Mesodermal cell (in vitro differentiated cells): ENCODE results near the gene CAPNS1.
"Not testable (repeated sequence)": the region's sequence is repeated elsewhere in the genome, so short reads cannot be mapped to it uniquely, and the experiment has no call there.

Experiments
- H3K27ac ChIP-seq: 2 replicates; pipeline ENCODE4 v1.7.0; 2013; ENCODE audit warnings: mild to moderate bottlenecking, low read depth, low read length, moderate library complexity; ENCODE audit not compliant: severe bottlenecking
- H3K36me3 ChIP-seq: 2 replicates; pipeline ENCODE4 v1.7.1; 2013; ENCODE audit warnings: mild to moderate bottlenecking, low read length, moderate library complexity; ENCODE audit not compliant: control insufficient read depth, insufficient read depth
- H3K4me1 ChIP-seq: one replicate; pipeline ENCODE4 v1.7.1; 2013; ENCODE audit warnings: mild to moderate bottlenecking, low read length; ENCODE audit not compliant: insufficient read depth, control insufficient read depth, poor library complexity, severe bottlenecking
- H3K4me3 ChIP-seq: 2 replicates; pipeline ENCODE4 v1.7.0; 2013; ENCODE audit warnings: low read length, control low read depth, mild to moderate bottlenecking; ENCODE audit not compliant: insufficient read depth, poor library complexity, severe bottlenecking; ENCODE audit errors: extremely low read depth
- H3K9me3 ChIP-seq: 2 replicates; pipeline ENCODE4 v1.7.1; 2013; ENCODE audit warnings: mild to moderate bottlenecking, low read length, moderate library complexity; ENCODE audit not compliant: control insufficient read depth
- WGBS, 2 experiments: methylation state at CpG; one replicate each; pipeline ENCODE4 v1.1.5; 2013; ENCODE audit warnings: missing lambda C conversion rate in 2 of 2; ENCODE audit not compliant: insufficient coverage in 2 of 2; 5-methylcytosine and 5-hydroxymethylcytosine counted together

Gene CAPNS1

GRCh38 chr19:36114721-36115452, 25.0 kb upstream of the CAPNS1 start, which contains the start of gene POLR2I:
Gene POLR2I (minus strand): TSS chr19:36114875. CDS start chr19:36114856, 19 bp downstream.
- WGBS, 2 experiments = 0% methylated on average over 44 to 52 of the region's 60 CpGs
- H3K36me3 ChIP-seq = peaks cover 61% of the 10 kb centered on the region
- peak within 1 kb of the TSS; percentile 81 for H3K4me3 ChIP-seq
- peaks cover 8% of the 10 kb centered on the region for H3K4me1 ChIP-seq
- H3K9me3 ChIP-seq = no peaks in the 10 kb centered on the region
- H3K27ac ChIP-seq = peak within 1 kb of the TSS; percentile 76

GRCh38 chr19:36115453-36116343, 24.2 kb upstream of the CAPNS1 start, which contains the start of gene TBCB:
Gene TBCB (plus strand): TSS chr19:36115468. CDS start chr19:36115561, 93 bp downstream.
- 5 to 11% methylated on average over 32 to 40 of the region's 59 CpGs for WGBS, 2 experiments
- H3K4me1 ChIP-seq = peaks cover 8% of the 10 kb centered on the region
- peak within 1 kb of the TSS; percentile 81 for H3K4me3 ChIP-seq
- peaks cover 69% of the 10 kb centered on the region for H3K36me3 ChIP-seq
- peak within 1 kb of the TSS; percentile 76 for H3K27ac ChIP-seq
- no peaks in the 10 kb centered on the region for H3K9me3 ChIP-seq

GRCh38 chr19:36116344-36116637, 23.6 kb upstream of the CAPNS1 start:
- H3K36me3 ChIP-seq = peaks cover 71% of the 10 kb centered on the region
- H3K4me1 ChIP-seq = peaks cover 8% of the 10 kb centered on the region
- 100% methylated on average over 1 of the region's 1 CpG for WGBS, 2 experiments
- H3K27ac ChIP-seq = peak overlapping the region; percentile 76
- H3K4me3 ChIP-seq = peak overlapping the region; percentile 81
- no peaks in the 10 kb centered on the region for H3K9me3 ChIP-seq

GRCh38 chr19:36120092-36120983, 19.5 kb upstream of the CAPNS1 start:
- no peaks in the 10 kb centered on the region for H3K9me3 ChIP-seq
- WGBS, 2 experiments = 93 to 98% methylated on average over 13 to 24 of the region's 26 CpGs
- no peak overlapping the region for H3K27ac ChIP-seq
- H3K4me3 ChIP-seq = no peak overlapping the region
- peaks cover 85% of the 10 kb centered on the region for H3K36me3 ChIP-seq
- peaks cover 8% of the 10 kb centered on the region for H3K4me1 ChIP-seq

- H3K27ac ChIP-seq = no peak overlapping the region
- no peak overlapping the region for H3K4me3 ChIP-seq
- H3K36me3 ChIP-seq = peaks cover 91% of the 10 kb centered on the region
- 96 to 99% methylated on average over 17 to 18 of the region's 18 CpGs for WGBS, 2 experiments
- no peaks in the 10 kb centered on the region for H3K9me3 ChIP-seq
- H3K4me1 ChIP-seq = peaks cover 7% of the 10 kb centered on the region
Observed at GRCh38 chr19:36120984-36121358, 18.9 kb upstream of the CAPNS1 start.

- Histone ChIP-seq H3K4me3 (no peak overlapping the region), H3K9me3 (no peaks in the 10 kb centered on the region), H3K4me1 (peaks cover 1% of the 10 kb centered on the region), H3K27ac (no peak overlapping the region), H3K36me3 (peaks cover 87% of the 10 kb centered on the region)
- 93 to 95% methylated on average over 39 to 45 of the region's 49 CpGs for WGBS, 2 experiments
Observed at GRCh38 chr19:36121486-36122124, 18.3 kb upstream of the CAPNS1 start.

GRCh38 chr19:36125557-36125956, 14.3 kb upstream of the CAPNS1 start:
- Histone ChIP-seq H3K27ac (no peak overlapping the region), H3K4me1 (no peaks in the 10 kb centered on the region), H3K36me3 (peaks cover 49% of the 10 kb centered on the region), H3K9me3 (no peaks in the 10 kb centered on the region), H3K4me3 (no peak overlapping the region)
- WGBS, 2 experiments = 92 to 98% methylated on average over 7 to 9 of the region's 9 CpGs

- Histone ChIP-seq H3K27ac (peak overlapping the region; percentile 93), H3K36me3 (peaks cover 25% of the 10 kb centered on the region), H3K9me3 (no peaks in the 10 kb centered on the region), H3K4me1 (no peaks in the 10 kb centered on the region), H3K4me3 (peak overlapping the region; percentile 50)
- WGBS, 2 experiments = 20 to 34% methylated on average over 6 to 7 of the region's 10 CpGs
Observed at GRCh38 chr19:36128392-36128736, 11.5 kb upstream of the CAPNS1 start.

- H3K9me3 ChIP-seq, H3K4me3 ChIP-seq, H3K36me3 ChIP-seq, H3K4me1 ChIP-seq, H3K27ac ChIP-seq: not testable (repeated sequence)
- 90 to 92% methylated on average over 5 to 6 of the region's 6 CpGs for WGBS, 2 experiments
Observed at GRCh38 chr19:36131221-36131620, 8.6 kb upstream of the CAPNS1 start.

- H3K27ac ChIP-seq = not testable (repeated sequence)
- 90 to 100% methylated on average over 2 to 4 of the region's 4 CpGs for WGBS, 2 experiments
- H3K4me1 ChIP-seq = peaks cover 10% of the 10 kb centered on the region
Observed at GRCh38 chr19:36134867-36135266, 5.0 kb upstream of the CAPNS1 start.

More at GRCh38 chr19:36134867-36135266, 5.0 kb upstream of the CAPNS1 start:
- H3K9me3 ChIP-seq, H3K4me3 ChIP-seq, H3K36me3 ChIP-seq: not testable (repeated sequence)
